HG02588 (cell line): ENCODE results near the gene SEMA4D.
A peak's percentile ranks its signal among the peaks of the same experiment; 100 is the strongest.
"Not testable (repeated sequence)": the region's sequence is repeated elsewhere in the genome, so short reads cannot be mapped to it uniquely, and the experiment has no call there.

ENCODE experiments used
- ATAC-seq: cut with Tn5 transposase; IDR thresholded peaks from one replicate; pipeline ENCODE4 v1.9.1; 2021; ENCODE audit warnings: mild to moderate bottlenecking, moderate library complexity; ENCODE audit not compliant: unreplicated experiment

SEMA4D gene

GRCh38 chr9:89482056-89482851, 15.7 kb downstream of the SEMA4D start:
- ATAC-seq: no peak

GRCh38 chr9:89481538-89481915, 16.4 kb downstream of the SEMA4D start:
- no peak for ATAC-seq

GRCh38 chr9:89480825-89481537, 16.9 kb downstream of the SEMA4D start:
- ATAC-seq: no peak

- not testable (repeated sequence) for ATAC-seq
Observed at GRCh38 chr9:89480372-89480771, 17.5 kb downstream of the SEMA4D start.

GRCh38 chr9:89479669-89480011, 18.3 kb downstream of the SEMA4D start:
- ATAC-seq: not testable (repeated sequence)

GRCh38 chr9:89478821-89479668, 18.9 kb downstream of the SEMA4D start:
- no peak for ATAC-seq

- no peak for ATAC-seq
Observed at GRCh38 chr9:89477811-89478630, 19.9 kb downstream of the SEMA4D start.

- no peak for ATAC-seq
Observed at GRCh38 chr9:89477384-89477783, 20.5 kb downstream of the SEMA4D start.

GRCh38 chr9:89476546-89476945, 21.4 kb downstream of the SEMA4D start:
- ATAC-seq: no peak

GRCh38 chr9:89475891-89476440, 21.9 kb downstream of the SEMA4D start:
- ATAC-seq: no peak

- ATAC-seq: no peak
Observed at GRCh38 chr9:89474939-89475338, 23.0 kb downstream of the SEMA4D start.

- no peak for ATAC-seq
Observed at GRCh38 chr9:89473762-89474469, 24.0 kb downstream of the SEMA4D start.

GRCh38 chr9:89471796-89472320, 26.1 kb downstream of the SEMA4D start:
- ATAC-seq: not testable (repeated sequence)

- ATAC-seq: no peak
Observed at GRCh38 chr9:89471390-89471789, 26.5 kb downstream of the SEMA4D start.

- no peak for ATAC-seq
Observed at GRCh38 chr9:89470224-89470839, 27.6 kb downstream of the SEMA4D start.

- no peak for ATAC-seq
Observed at GRCh38 chr9:89469003-89469402, 28.9 kb downstream of the SEMA4D start.

GRCh38 chr9:89468281-89468960, 29.5 kb downstream of the SEMA4D start:
- ATAC-seq: no peak

GRCh38 chr9:89467278-89467625, 30.7 kb downstream of the SEMA4D start:
- ATAC-seq: peak; percentile 9
